Activated CD4-positive, alpha-beta memory T cell treated with anti-CD3 and anti-CD28 coated beads for 36 hours (primary cell): Measurements from ENCODE around the gene TSPAN14. TPM values are rescaled to one million over a fixed set of nuclear protein-coding genes. Genes with fewer than 3 reads are reported as not detected.

Experiments
- CTCF ChIA-PET: fragments of 350-600 bp; sonication (Branson Sonifier 250); formaldehyde crosslinking; loops from one replicate; lab custom pipeline; 2021; ENCODE audit warnings: antibody characterized with exemption, inconsistent platforms; lab: Charles Lee
- POLR2A ChIA-PET: fragments of 350-600 bp; sonication (Branson Sonifier 250); formaldehyde crosslinking; loops from one replicate; lab custom pipeline; 2021; ENCODE audit warnings: antibody characterized with exemption; lab: Charles Lee
- DNase-seq: peaks from one replicate; pipeline ENCODE4 v3.0.0-alpha.2; 2020
- H3K27ac Mint-ChIP-seq: one replicate; pipeline ENCODE4 v1.8.0; 2021; ENCODE audit warnings: mixed read lengths
- H3K27me3 Mint-ChIP-seq: one replicate; pipeline ENCODE4 v1.8.0; 2021; ENCODE audit warnings: mixed read lengths
- H3K36me3 Mint-ChIP-seq: one replicate; pipeline ENCODE4 v1.8.0; 2021; ENCODE audit warnings: mixed read lengths
- H3K4me1 Mint-ChIP-seq: one replicate; pipeline ENCODE4 v1.8.0; 2021; ENCODE audit warnings: low read depth, mixed read lengths
- H3K4me3 Mint-ChIP-seq: one replicate; pipeline ENCODE4 v1.8.0; 2021; ENCODE audit warnings: mild to moderate bottlenecking, mixed read lengths
- H3K9me3 Mint-ChIP-seq: one replicate; pipeline ENCODE4 v1.8.0; 2021; ENCODE audit warnings: mixed read lengths
- intact Hi-C: fragments of 100-400 bp; cut with micrococcal nuclease; formaldehyde crosslinking; loops from one replicate; pipeline ENCODE4 v1.15.1; 2023
- total RNA-seq, 2 experiments: library from RNA; stranded (reverse); gene quantifications; one replicate each; pipeline ENCODE4 v1.2.3, GENCODE V29; 2021

The TSPAN14 gene
- total RNA-seq, 2 experiments from 2014 or later = 48.9 to 51.8 TPM

- CTCF ChIA-PET = no interaction called here
These were observed 26.6 kb upstream of the TSPAN14 start for GRCh38 chr10:80427541-80427940.

DNA sequence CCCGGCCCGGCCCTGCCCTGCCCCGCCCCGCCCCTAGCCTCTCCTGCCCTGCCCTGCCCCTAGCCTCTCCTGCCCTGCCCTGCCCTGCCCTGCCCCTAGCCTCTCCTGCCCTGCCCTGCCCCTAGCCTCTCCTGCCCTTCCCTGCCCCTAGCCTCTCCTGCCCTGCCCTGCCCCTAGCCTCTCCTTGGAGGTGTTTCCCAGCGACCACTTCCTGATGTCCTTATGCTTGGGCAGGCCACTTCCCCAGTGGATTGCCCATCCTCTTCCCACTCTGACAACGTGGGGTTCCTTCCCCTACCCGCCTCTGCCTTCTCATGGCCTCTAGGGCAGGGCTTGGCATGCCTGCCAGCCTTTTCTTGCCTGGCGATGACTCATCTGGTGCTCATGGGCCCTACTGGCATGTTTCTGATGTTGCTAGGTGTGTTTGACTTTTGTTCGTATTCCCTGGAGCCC lies 24.6 kb upstream of the TSPAN14 start:
- POLR2A ChIA-PET = no interaction called here
- intact Hi-C loops = no loop called here
- H3K4me3 Mint-ChIP-seq = no peak overlapping the region

More at GRCh38 chr10:80427541-80427940, 26.6 kb upstream of the TSPAN14 start:
- H3K27me3 Mint-ChIP-seq = no peaks in the 10 kb centered on the region
- intact Hi-C loops = no loop called here
- DNase-seq = no peak
- no peak overlapping the region for H3K4me3 Mint-ChIP-seq
- H3K9me3 Mint-ChIP-seq = no peaks in the 10 kb centered on the region
- no peaks in the 10 kb centered on the region for H3K4me1 Mint-ChIP-seq
- H3K36me3 Mint-ChIP-seq = peaks cover 7% of the 10 kb centered on the region
- H3K27ac Mint-ChIP-seq = no peak overlapping the region
- POLR2A ChIA-PET = no interaction called here

GRCh38 chr10:80433134-80433533 lies 21.0 kb upstream of the TSPAN14 start:
- Mint-ChIP-seq H3K9me3 (no peaks in the 10 kb centered on the region), H3K27ac (no peak overlapping the region), H3K36me3 (peaks cover 2% of the 10 kb centered on the region), H3K4me3 (no peak overlapping the region), H3K27me3 (no peaks in the 10 kb centered on the region), H3K4me1 (no peaks in the 10 kb centered on the region)
- POLR2A ChIA-PET = no interaction called here
- intact Hi-C loops = no loop called here
- DNase-seq = no peak
- CTCF ChIA-PET = interaction anchor here (0.5 to 1.1 kb wide), 3 partner anchors 12 to 92 kb away, joined by 3 to 5 read pairs (median 3); no protein-coding TSS in a partner anchor

More for the DNA sequence above, 24.6 kb upstream of the TSPAN14 start:
- Mint-ChIP-seq H3K4me1 (no peaks in the 10 kb centered on the region), H3K36me3 (peaks cover 7% of the 10 kb centered on the region), H3K27me3 (no peaks in the 10 kb centered on the region), H3K27ac (no peak overlapping the region), H3K9me3 (no peaks in the 10 kb centered on the region)
- no peak for DNase-seq
- CTCF ChIA-PET = no interaction called here

DNA sequence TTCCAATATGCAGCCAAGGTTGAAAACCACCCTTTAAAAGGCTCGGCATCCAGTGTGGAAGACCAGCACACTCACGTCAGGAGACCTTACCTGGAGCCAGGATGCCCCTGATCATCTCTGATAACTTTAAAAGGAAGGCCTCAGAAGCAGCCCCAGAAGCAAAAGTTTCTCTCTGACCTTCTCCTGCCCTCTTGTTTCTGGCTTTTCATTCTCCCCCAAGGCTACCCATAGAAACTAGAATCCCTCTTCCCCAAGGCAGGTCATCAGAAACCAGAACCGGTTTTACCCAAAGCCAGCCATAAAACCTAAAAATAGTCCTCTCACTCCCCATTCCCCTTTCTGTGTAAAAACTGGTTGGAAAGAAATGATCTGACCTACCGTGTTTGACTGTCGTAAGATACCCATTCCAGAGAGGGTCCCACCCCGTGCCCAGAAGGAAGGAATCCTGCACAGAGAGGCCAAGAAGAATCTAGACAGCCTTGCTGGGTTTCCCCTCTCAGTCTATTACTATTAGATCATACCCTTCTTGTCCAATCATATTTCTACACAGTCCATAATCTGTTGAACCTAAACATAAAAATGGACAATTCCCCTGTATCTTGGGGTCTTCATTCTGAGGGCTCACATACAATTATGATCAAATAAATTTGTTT lies 17.5 kb upstream of the TSPAN14 start:
- Mint-ChIP-seq H3K4me1 (no peaks in the 10 kb centered on the region), H3K4me3 (no peak overlapping the region), H3K36me3 (peaks cover 2% of the 10 kb centered on the region), H3K27ac (no peak overlapping the region), H3K27me3 (no peaks in the 10 kb centered on the region), H3K9me3 (no peaks in the 10 kb centered on the region)
- ChIA-PET POLR2A (no interaction called here), CTCF (interaction anchor here (1.5 kb wide), 1 partner anchor 69 kb away, joined by 7 read pairs; no protein-coding TSS in a partner anchor)
- DNase-seq = no peak
- intact Hi-C loops = no loop called here

DNA sequence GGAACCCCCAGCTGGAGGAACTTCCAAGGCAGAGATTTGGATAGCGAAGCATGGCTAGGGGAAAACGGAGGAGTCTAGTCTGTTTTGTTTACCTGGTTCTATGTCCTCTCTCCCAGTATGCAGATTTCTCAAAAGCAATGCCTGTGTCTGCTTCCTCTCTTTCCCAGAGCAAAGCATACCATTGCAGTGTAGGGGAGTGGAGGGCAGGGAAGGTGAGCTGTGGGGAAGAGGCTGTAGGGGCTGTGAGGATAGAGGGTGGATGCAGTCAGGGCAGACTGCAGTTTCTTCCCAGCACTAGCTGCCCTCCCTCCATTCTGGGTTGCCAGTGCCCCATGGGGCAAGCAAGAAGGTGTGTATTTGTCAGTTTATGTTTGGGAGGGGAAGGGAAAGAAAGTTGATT lies 16.9 kb upstream of the TSPAN14 start:
- H3K27me3 Mint-ChIP-seq = no peaks in the 10 kb centered on the region
- H3K36me3 Mint-ChIP-seq = no peaks in the 10 kb centered on the region
- H3K4me1 Mint-ChIP-seq = no peaks in the 10 kb centered on the region
- no peak overlapping the region for H3K4me3 Mint-ChIP-seq
- intact Hi-C loops = no loop called here
- no peak for DNase-seq
- POLR2A ChIA-PET = no interaction called here
- no peaks in the 10 kb centered on the region for H3K9me3 Mint-ChIP-seq
- CTCF ChIA-PET = interaction anchor here (1.5 to 1.9 kb wide), 2 partner anchors 59 to 68 kb away, joined by 4 to 14 read pairs; no protein-coding TSS in a partner anchor
- H3K27ac Mint-ChIP-seq = no peak overlapping the region

- H3K9me3 Mint-ChIP-seq = no peaks in the 10 kb centered on the region
- peaks cover 28% of the 10 kb centered on the region for H3K4me1 Mint-ChIP-seq
- DNase-seq = no peak
- H3K27ac Mint-ChIP-seq = no peak overlapping the region
- CTCF ChIA-PET = interaction anchor here (5.7 to 36.2 kb wide), 2 partner anchors 64 kb away, joined by 29 to 1168 read pairs; no protein-coding TSS in a partner anchor
- POLR2A ChIA-PET = no interaction called here
- H3K36me3 Mint-ChIP-seq = no peaks in the 10 kb centered on the region
- no peak overlapping the region for H3K4me3 Mint-ChIP-seq
- intact Hi-C loops = loop anchor here (2.0 to 10.0 kb wide), 3 partner anchors 33 to 483 kb away; partner anchors contain the start of gene PRXL2A
- no peaks in the 10 kb centered on the region for H3K27me3 Mint-ChIP-seq
These were observed 12.3 kb upstream of the TSPAN14 start for GRCh38 chr10:80441831-80442230.

GRCh38 chr10:80442879-80443278 lies 11.2 kb upstream of the TSPAN14 start:
- H3K4me3 Mint-ChIP-seq = no peak overlapping the region
- no peak for DNase-seq
- POLR2A ChIA-PET = no interaction called here
- H3K4me1 Mint-ChIP-seq = peaks cover 39% of the 10 kb centered on the region
- intact Hi-C loops = loop anchor here (1.0 to 10.0 kb wide), 5 partner anchors 34 to 482 kb away; partner anchors contain the start of gene PRXL2A
- no peaks in the 10 kb centered on the region for H3K27me3 Mint-ChIP-seq
- no peaks in the 10 kb centered on the region for H3K36me3 Mint-ChIP-seq
- H3K9me3 Mint-ChIP-seq = no peaks in the 10 kb centered on the region
- CTCF ChIA-PET = interaction anchor here (2.1 to 36.2 kb wide), 7 partner anchors 22 to 151 kb away, joined by 8 to 1168 read pairs (median 27); partner anchors contain the start of gene PRXL2A
- H3K27ac Mint-ChIP-seq = no peak overlapping the region

GRCh38 chr10:80443531-80443974 lies 10.6 kb upstream of the TSPAN14 start:
- no peak overlapping the region for H3K4me3 Mint-ChIP-seq
- CTCF ChIA-PET = interaction anchor here (0.5 to 36.2 kb wide), 22 partner anchors 9 to 1070 kb away, joined by 3 to 1168 read pairs (median 8); partner anchors contain the start of gene PRXL2A
- POLR2A ChIA-PET = interaction anchor here (0.6 to 2.1 kb wide), 4 partner anchors 16 to 62 kb away, joined by 4 to 9 read pairs (median 4); no protein-coding TSS in a partner anchor
- no peaks in the 10 kb centered on the region for H3K9me3 Mint-ChIP-seq
- intact Hi-C loops = loop anchor here (1.0 to 10.0 kb wide), 5 partner anchors 35 to 481 kb away; partner anchors contain the start of gene PRXL2A
- H3K4me1 Mint-ChIP-seq = peaks cover 46% of the 10 kb centered on the region
- H3K27me3 Mint-ChIP-seq = no peaks in the 10 kb centered on the region
- H3K36me3 Mint-ChIP-seq = no peaks in the 10 kb centered on the region
- DNase-seq = peak; percentile 46
- no peak overlapping the region for H3K27ac Mint-ChIP-seq

- ChIA-PET POLR2A (interaction anchor here (0.6 to 2.1 kb wide), 5 partner anchors 16 to 61 kb away, joined by 3 to 9 read pairs (median 4); no protein-coding TSS in a partner anchor), CTCF (interaction anchor here (0.5 to 36.2 kb wide), 31 partner anchors 9 to 1070 kb away, joined by 3 to 1168 read pairs (median 6); partner anchors contain the start of gene PRXL2A)
- H3K27ac Mint-ChIP-seq = peak overlapping the region; percentile 7
- H3K27me3 Mint-ChIP-seq = no peaks in the 10 kb centered on the region
- no peaks in the 10 kb centered on the region for H3K36me3 Mint-ChIP-seq
- H3K9me3 Mint-ChIP-seq = no peaks in the 10 kb centered on the region
- intact Hi-C loops = loop anchor here (1.0 to 10.0 kb wide), 6 partner anchors 61 to 481 kb away; no protein-coding TSS in a partner anchor
- no peak overlapping the region for H3K4me3 Mint-ChIP-seq
- H3K4me1 Mint-ChIP-seq = peaks cover 51% of the 10 kb centered on the region
- no peak for DNase-seq
These were observed 10.0 kb upstream of the TSPAN14 start for GRCh38 chr10:80444124-80444523.

DNA sequence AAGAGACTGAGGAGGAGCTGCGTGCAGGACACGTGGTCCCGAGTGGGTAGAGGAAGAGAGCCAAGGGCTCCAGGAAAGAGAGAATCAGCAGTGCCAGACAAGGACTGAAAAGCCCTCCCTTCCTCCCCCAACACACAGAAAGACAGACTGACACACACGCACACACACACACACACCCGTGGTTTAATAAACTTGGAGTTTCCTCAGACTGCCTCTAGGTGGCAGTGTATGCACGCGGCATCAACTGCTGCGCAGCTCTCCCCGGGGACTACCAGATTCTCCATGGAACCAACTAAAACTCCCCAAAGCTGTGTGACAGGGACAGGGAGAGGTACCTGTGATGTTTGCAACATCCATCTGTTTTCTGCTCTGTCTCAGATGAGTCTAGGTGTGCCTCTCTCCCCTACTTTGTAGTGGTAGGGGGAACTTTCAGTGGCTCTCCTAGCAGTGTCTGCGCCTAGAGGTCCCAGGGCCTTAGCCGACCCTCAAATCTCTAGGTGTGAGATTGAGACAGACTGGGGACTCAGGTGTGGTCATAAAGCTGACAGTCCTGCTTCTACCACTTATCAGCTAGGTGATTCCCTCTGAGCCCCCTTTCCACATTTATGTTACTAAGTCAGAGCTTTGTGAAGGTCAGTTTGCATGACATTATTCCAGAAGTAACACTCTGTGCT lies 9.3 kb upstream of the TSPAN14 start:
- Mint-ChIP-seq H3K27ac (peak overlapping the region; percentile 7), H3K4me1 (peaks cover 56% of the 10 kb centered on the region), H3K36me3 (no peaks in the 10 kb centered on the region), H3K4me3 (no peak overlapping the region), H3K9me3 (no peaks in the 10 kb centered on the region), H3K27me3 (no peaks in the 10 kb centered on the region)
- peak; percentile 82 for DNase-seq
- CTCF ChIA-PET = interaction anchor here (0.6 to 36.2 kb wide), 41 partner anchors 8 to 574 kb away, joined by 3 to 1168 read pairs (median 5); partner anchors contain the start of gene SH2D4B
- POLR2A ChIA-PET = interaction anchor here (1.1 to 2.1 kb wide), 3 partner anchors 15 to 61 kb away, joined by 3 to 9 read pairs (median 4); no protein-coding TSS in a partner anchor
- intact Hi-C loops = loop anchor here (1.0 to 10.0 kb wide), 6 partner anchors 61 to 480 kb away; no protein-coding TSS in a partner anchor

DNA sequence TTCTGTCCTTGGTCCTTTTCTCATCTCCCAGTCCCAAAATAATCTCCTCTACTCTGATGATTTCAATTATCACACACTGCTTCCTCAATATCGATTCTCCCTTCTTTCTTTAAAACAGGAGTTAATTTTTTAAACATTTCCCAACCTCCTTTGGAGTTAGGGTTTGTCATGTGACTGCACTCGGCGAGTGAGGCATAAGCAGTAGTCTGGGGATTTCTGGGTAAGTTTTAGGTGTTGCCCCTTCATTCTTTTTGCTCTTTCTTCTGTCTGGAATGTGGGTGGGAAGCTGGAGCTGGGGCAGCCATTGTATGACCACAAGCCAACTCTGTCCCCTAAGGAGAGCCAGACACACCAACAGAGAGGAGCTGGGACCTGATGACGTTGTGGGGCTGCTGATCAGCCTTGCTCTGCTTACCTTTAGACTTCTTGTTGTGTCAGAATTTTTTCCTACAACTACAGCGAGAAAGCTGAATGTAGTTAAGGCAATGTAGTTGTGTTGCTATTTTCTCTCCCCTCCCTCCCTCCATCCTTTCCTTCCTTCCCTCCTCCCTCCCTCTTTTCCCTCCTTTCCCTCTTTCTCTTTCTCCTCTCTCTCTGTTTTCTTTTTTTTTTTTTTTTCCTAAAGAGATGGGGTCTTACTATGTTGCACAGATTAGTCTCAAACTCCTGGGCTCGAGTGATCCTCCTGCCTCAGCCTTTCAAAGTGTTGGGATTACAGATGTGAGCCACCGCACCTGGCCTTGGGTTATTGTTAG lies 6.5 kb upstream of the TSPAN14 start:
- H3K27me3 Mint-ChIP-seq = no peaks in the 10 kb centered on the region
- ChIA-PET POLR2A (interaction anchor here (0.9 to 1.5 kb wide), 3 partner anchors 25 to 52 kb away, joined by 3 to 6 read pairs (median 3); partner anchors contain the start of gene PRXL2A), CTCF (interaction anchor here (0.5 to 36.2 kb wide), 5 partner anchors 11 to 216 kb away, joined by 3 to 1168 read pairs (median 4); no protein-coding TSS in a partner anchor)
- no peak overlapping the region for H3K4me3 Mint-ChIP-seq
- no peaks in the 10 kb centered on the region for H3K36me3 Mint-ChIP-seq
- peak overlapping the region; percentile 66 for H3K27ac Mint-ChIP-seq
- peaks cover 56% of the 10 kb centered on the region for H3K4me1 Mint-ChIP-seq
- no peaks in the 10 kb centered on the region for H3K9me3 Mint-ChIP-seq
- intact Hi-C loops = loop anchor here (10.0 kb wide), 2 partner anchors 247 to 477 kb away; no protein-coding TSS in a partner anchor
- DNase-seq = peak; percentile 39
